ENCODE data around the gene WDR27.

GRCh38 chr6:169558378-169558773 lies 143.5 kb downstream of the WDR27 start:
- no peak for TF ChIP-seq NFYB (IDR thresholded peaks at IDR 0.05; ENCODE audit: insufficient read depth, low read depth, low read length)
- TF ChIP-seq PAX5 (IDR thresholded peaks at IDR 0.05; ENCODE audit: borderline replicate concordance, low read depth, low read length), result no peak
- TF ChIP-seq RAD51 (IDR thresholded peaks at IDR 0.05), result no peak
- no peak for TF ChIP-seq CTCF (IDR thresholded peaks at IDR 0.05 in 2 of 3, conservative IDR thresholded peaks at IDR 0.05 in 1 of 3; ENCODE audit: control insufficient read depth in 2 of 3, extremely low read depth in 1 of 3, insufficient read depth in 1 of 3, low read depth in 3 of 3, low read length in 3 of 3)
- no peak for TF ChIP-seq PBX3 (IDR thresholded peaks at IDR 0.05; ENCODE audit: insufficient replicate concordance, low read depth, low read length)
